Measurements from ENCODE around the gene UXS1. TPM values are rescaled to one million over a fixed set of nuclear protein-coding genes. Genes with fewer than 3 reads are reported as not detected.
"Not testable (repeated sequence)": the region's sequence is repeated elsewhere in the genome, so short reads cannot be mapped to it uniquely, and the experiment has no call there.

Gene UXS1
- total RNA-seq, result 23.1 TPM
- long read RNA-seq, transcript UXS1-201 (15 exons, 2,099 nt), result minor isoform, 25 of 96 reads
- long read RNA-seq, transcript UXS1-203 (15 exons, 1,839 nt), result major isoform, 50 of 96 reads
- long read RNA-seq, partial matches to known transcripts, result 3 of 96 reads
- long read RNA-seq, other reads (novel, unspliced or antisense), result 18 of 96 reads

DNA sequence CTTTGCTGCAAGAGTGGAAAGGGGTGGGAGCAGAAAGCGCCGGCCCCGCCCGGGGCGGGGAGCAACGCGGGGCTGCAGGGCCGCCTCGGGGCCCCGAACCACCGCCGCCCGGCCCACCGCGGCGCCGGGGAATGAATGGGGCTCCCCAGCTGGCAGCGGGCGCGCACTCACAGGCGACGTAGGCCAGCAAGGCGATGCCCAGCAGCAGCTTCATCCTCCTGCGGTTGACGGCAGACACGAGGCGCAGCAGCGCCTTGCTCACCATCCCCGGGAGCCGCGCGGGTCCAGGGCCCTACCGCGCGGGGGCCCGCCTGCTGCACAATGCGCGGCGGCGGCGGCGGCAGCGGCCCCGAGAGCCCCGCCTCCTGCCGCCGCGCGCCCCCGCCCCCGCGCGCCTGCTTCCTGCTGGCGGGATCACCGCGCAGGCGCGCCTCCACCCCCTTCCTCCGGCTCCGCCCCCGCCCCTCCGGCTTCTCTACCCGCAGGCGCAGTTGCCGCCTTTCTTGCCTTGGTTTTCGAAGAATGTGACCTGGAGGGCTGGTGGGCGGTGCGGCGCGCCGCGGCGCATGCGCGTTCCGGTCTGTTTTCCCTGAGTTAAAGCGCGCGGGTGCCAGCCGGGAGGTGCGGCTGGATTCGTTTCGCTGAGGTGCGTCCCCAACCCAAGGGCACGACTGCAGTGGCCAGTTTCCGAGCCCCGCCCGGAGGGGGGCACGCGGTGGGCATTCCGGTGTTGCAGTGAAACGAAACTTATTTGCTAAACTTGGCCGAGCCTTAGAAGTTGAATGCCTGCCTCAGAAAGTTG is at the start of gene UXS1:
Gene UXS1 (minus strand): TSS at position 325 of the 802 bp plus-strand sequence. CDS start 60 bp downstream, at position 265.
- DNase-seq (ENCODE audit: low spot score), result peak; percentile 99

GRCh38 chr2:106239491-106239890 is 45.4 kb upstream of the UXS1 start:
- DNase-seq (ENCODE audit: low spot score), result not testable (repeated sequence)

- DNase-seq (ENCODE audit: low spot score), result not testable (repeated sequence)
Measured at GRCh38 chr2:106235392-106235791, 41.3 kb upstream of the UXS1 start.

- DNase-seq (ENCODE audit: low spot score), result no peak
Measured at GRCh38 chr2:106233350-106233706, 39.2 kb upstream of the UXS1 start.

- no peak for DNase-seq (ENCODE audit: low spot score)
Measured at GRCh38 chr2:106232638-106233349, 38.7 kb upstream of the UXS1 start.

DNA sequence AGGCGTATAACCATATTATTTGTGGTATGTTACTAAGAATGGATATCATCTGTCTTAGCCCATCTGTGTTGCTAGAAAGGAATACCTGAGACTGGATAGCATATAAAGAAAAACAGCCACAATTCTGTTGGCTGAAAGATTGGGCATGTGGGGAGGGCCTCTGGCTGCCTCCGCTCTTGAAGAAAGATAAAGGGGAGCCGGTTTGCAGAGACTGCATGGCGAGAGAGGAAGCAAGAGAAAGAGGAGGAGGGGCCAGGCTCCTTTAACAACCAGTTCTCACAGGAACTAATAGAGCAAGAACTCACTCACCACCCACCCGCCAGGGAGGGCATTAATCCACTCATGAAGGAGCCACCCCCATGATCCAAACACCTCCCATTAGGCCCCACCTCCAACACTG is 29.2 kb upstream of the UXS1 start:
- DNase-seq (ENCODE audit: low spot score), result no peak

DNA sequence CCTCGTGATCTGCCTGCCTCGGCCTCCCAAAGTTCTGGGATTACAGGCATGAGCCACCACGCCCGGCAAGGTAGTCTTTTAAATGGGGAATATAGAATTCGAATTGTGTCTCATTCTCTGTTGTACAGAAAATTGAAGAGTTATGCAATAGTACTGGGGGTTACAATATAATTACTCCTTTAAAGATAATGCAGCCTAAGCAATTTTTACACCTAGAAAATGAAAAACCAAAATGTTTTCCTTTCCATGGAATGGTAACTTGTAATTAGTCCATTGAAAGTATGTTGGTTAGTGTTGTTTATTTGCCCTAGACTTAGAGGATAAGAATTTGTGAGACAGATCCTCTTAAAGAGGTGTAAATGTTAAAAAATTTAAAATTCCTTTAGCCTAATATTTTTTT is 28.0 kb upstream of the UXS1 start:
- not testable (repeated sequence) for DNase-seq (ENCODE audit: low spot score)

DNA sequence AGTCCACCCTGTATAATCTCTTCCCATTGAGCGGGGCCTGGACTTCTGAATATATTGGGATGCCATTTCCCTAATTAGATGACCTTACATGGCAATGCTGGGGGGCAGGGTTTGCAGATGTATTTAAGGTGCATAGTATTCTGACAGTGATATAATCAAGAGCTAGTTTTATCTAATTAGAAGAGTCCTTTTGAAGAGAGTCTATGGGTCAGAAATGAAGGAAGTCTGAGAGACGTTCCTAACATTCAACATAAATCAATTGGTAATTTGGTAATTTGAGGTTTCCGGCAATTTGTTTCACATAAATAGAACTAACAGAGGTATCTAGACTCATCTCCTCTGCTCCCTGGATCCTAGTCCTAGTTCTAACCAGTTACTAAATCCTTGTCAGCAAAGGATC is 25.7 kb upstream of the UXS1 start:
- no peak for DNase-seq (ENCODE audit: low spot score)

DNA sequence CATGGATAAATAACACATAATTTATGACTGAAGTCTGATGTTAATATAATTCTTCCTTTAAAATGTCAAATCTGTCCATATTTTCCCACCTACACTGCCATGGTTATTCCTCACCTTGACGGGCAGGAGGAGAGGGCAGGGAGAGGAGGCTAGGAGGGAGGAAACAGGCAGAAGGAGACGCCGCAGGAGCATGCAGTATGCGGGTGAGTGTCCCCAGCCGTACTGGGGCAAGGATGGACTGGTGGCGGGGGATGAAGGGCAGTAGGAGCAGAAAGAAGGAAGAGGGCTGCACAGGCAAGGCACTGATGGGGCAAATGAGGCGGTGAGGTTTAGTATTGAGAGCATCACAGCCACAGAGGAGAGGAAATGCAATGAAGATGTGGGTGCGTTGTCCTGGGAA is 25.1 kb upstream of the UXS1 start:
- DNase-seq (ENCODE audit: low spot score), result not testable (repeated sequence)

DNA sequence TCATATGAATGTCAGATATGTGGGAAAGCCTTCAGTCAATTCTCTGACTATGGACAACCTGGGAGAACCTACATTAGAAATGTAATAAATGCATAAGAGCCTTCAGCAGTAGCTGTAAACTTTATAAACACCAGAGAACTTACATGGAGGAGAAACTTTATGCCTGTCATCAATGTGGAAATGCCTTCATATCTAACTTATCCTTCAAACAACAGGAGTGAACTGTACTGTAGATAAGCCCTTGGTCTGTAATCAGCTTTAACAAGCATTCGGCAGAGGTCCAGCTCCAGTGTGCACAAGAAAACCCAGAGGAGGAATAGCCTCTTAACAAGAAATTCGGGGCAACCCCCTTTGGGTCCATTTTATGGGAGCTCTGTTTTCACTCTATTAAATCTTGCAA is 14.8 kb upstream of the UXS1 start:
- no peak for DNase-seq (ENCODE audit: low spot score)

GRCh38 chr2:106208399-106208798 is 14.3 kb upstream of the UXS1 start:
- DNase-seq (ENCODE audit: low spot score), result no peak

- DNase-seq (ENCODE audit: low spot score), result no peak
Measured at GRCh38 chr2:106207246-106207645, 13.1 kb upstream of the UXS1 start.

- DNase-seq (ENCODE audit: low spot score), result no peak
Measured at GRCh38 chr2:106205488-106205887, 11.4 kb upstream of the UXS1 start.

DNA sequence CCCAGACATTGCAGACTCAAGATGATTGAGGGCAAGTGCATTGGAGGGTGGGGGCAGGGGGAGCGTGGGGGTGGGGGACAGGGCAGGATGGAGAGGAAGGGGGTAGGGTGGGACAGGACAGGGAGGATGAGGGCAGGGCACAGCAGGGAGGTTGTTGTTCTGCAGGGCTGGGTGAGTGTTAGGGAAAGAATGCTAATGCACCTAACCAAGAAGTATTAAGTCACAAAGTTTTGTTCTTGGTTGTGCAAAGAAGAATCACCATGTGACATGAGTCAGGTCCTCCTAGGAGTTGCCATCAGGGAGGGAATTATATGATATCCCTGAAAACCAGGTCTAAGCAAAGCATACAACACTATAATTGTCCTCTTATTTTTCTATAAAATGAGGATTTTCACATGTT is 10.4 kb upstream of the UXS1 start:
- DNase-seq (ENCODE audit: low spot score), result not testable (repeated sequence)

GRCh38 chr2:106201661-106202060 is 7.6 kb upstream of the UXS1 start:
- DNase-seq (ENCODE audit: low spot score), result no peak

- no peak for DNase-seq (ENCODE audit: low spot score)
Measured at GRCh38 chr2:106197878-106198277, 3.8 kb upstream of the UXS1 start.

DNA sequence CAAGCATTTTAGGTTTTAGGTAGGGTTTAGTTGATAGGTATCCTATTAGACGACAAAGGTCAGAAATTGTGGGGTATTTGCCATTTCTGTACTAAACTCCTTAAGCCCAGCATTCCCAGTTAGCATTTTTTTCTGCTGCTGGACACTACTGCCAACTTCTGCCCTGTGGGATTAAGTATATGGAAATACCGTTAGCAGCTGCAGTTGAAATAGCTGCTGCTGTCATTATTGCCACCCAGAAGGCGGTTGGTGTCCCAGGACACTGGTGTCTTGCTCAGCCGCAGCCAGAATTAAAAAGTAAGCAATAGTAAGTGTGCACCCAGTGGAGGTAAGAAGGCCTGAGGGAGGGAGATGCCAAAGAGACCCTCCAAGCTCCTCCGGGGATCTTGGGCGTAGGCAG is 1.9 kb upstream of the UXS1 start:
- no peak for DNase-seq (ENCODE audit: low spot score)

DNA sequence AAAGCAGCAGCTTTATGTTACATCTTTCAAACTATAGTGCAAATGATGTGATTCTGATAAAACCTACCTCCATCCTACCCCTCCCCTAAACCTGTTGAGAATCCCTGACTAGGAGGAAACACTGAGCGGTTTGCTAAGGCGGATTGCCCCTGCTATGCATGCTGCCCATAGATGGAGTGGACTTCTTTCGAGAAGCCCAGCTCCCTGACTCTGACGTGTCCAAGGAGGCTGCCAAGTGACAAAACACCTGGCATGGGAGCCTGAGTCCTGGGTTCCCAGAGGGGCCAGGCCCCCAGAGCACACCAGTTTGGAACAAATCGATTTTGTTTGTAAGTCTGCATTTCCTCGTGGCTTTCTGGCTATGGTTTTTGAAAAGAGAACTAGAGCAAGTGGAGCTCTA is 1.4 kb upstream of the UXS1 start:
- DNase-seq (ENCODE audit: low spot score), result no peak

- no peak for DNase-seq (ENCODE audit: low spot score)
Measured at GRCh38 chr2:106193690-106193976, 468 bp downstream of the UXS1 start.

GRCh38 chr2:106192752-106193689 is 1.1 kb downstream of the UXS1 start:
- no peak for DNase-seq (ENCODE audit: low spot score)

- no peak for DNase-seq (ENCODE audit: low spot score)
Measured at GRCh38 chr2:106191511-106192016, 2.5 kb downstream of the UXS1 start.

All from mesenteric fat pad (tissue), 1 donor.